ENCODE data around the gene FN3K. TPM values are rescaled to one million over a fixed set of nuclear protein-coding genes. Genes with fewer than 3 reads are reported as not detected.

The FN3K gene
- total RNA-seq, 1 donor from 2014 or later: 79.1 TPM

GRCh38 chr17:82690786-82691489, 44.5 kb upstream of the FN3K start:
- no peak for TF ChIP-seq CTCF (IDR thresholded peaks at IDR 0.05; ENCODE audit: borderline replicate concordance)
- Histone ChIP-seq H3K27me3 (ENCODE audit: low read depth) (no peaks in the 10 kb centered on the region), H3K27ac (replicated peaks) (no peak overlapping the region), H3K4me1 (peaks cover 11% of the 10 kb centered on the region), H3K36me3 (peaks cover 5% of the 10 kb centered on the region), H3K4me3 (no peak overlapping the region), H3K9me3 (replicated peaks) (peaks cover 18% of the 10 kb centered on the region)
- intact Hi-C loops (cut with micrococcal nuclease): no loop called here
- DNase-seq: no peak

GRCh38 chr17:82691714-82692113, 43.7 kb upstream of the FN3K start:
- peaks cover 18% of the 10 kb centered on the region for H3K9me3 ChIP-seq (replicated peaks)
- DNase-seq: no peak
- no peaks in the 10 kb centered on the region for H3K27me3 ChIP-seq (ENCODE audit: low read depth)
- no peak overlapping the region for H3K27ac ChIP-seq (replicated peaks)
- TF ChIP-seq CTCF (IDR thresholded peaks at IDR 0.05; ENCODE audit: borderline replicate concordance): no peak
- intact Hi-C loops (cut with micrococcal nuclease): no loop called here
- H3K36me3 ChIP-seq: peaks cover 5% of the 10 kb centered on the region
- peaks cover 11% of the 10 kb centered on the region for H3K4me1 ChIP-seq
- H3K4me3 ChIP-seq: no peak overlapping the region

GRCh38 chr17:82692268-82692667, 43.1 kb upstream of the FN3K start:
- no peak for TF ChIP-seq CTCF (IDR thresholded peaks at IDR 0.05; ENCODE audit: borderline replicate concordance)
- H3K27me3 ChIP-seq (ENCODE audit: low read depth): no peaks in the 10 kb centered on the region
- no peak overlapping the region for H3K27ac ChIP-seq (replicated peaks)
- no peak overlapping the region for H3K4me3 ChIP-seq
- H3K4me1 ChIP-seq: peaks cover 11% of the 10 kb centered on the region
- intact Hi-C loops (cut with micrococcal nuclease): no loop called here
- peaks cover 18% of the 10 kb centered on the region for H3K9me3 ChIP-seq (replicated peaks)
- no peak for DNase-seq
- H3K36me3 ChIP-seq: peaks cover 5% of the 10 kb centered on the region

- TF ChIP-seq CTCF (IDR thresholded peaks at IDR 0.05; ENCODE audit: borderline replicate concordance): no peak
- Histone ChIP-seq H3K9me3 (replicated peaks) (peaks cover 18% of the 10 kb centered on the region), H3K4me1 (peaks cover 17% of the 10 kb centered on the region), H3K27ac (replicated peaks) (no peak overlapping the region), H3K4me3 (no peak overlapping the region), H3K36me3 (peaks cover 5% of the 10 kb centered on the region), H3K27me3 (ENCODE audit: low read depth) (no peaks in the 10 kb centered on the region)
- no peak for DNase-seq
- intact Hi-C loops (cut with micrococcal nuclease): no loop called here
Measured at GRCh38 chr17:82693168-82693867, 42.1 kb upstream of the FN3K start.

- Histone ChIP-seq H3K27me3 (ENCODE audit: low read depth) (no peaks in the 10 kb centered on the region), H3K4me3 (no peak overlapping the region), H3K36me3 (peaks cover 5% of the 10 kb centered on the region), H3K27ac (replicated peaks) (no peak overlapping the region), H3K9me3 (replicated peaks) (peaks cover 18% of the 10 kb centered on the region), H3K4me1 (peaks cover 27% of the 10 kb centered on the region)
- DNase-seq: no peak
- intact Hi-C loops (cut with micrococcal nuclease): no loop called here
- TF ChIP-seq CTCF (IDR thresholded peaks at IDR 0.05; ENCODE audit: borderline replicate concordance): no peak
Measured at GRCh38 chr17:82694647-82695046, 40.8 kb upstream of the FN3K start.
